Lung (tissue), 12 donors: Measurements from ENCODE around the gene CCR9. TPM values are rescaled to one million over a fixed set of nuclear protein-coding genes. Genes with fewer than 3 reads are reported as not detected.

ENCODE experiments used
- ATAC-seq: fragments of 200-7000 bp; cut with Tn5 transposase; one replicate; pipeline ENCODE4 v1.9.1; 2020; ENCODE audit warnings: moderate number of reproducible peaks; ENCODE audit not compliant: insufficient read depth, low FRiP score
- DNase-seq, 3 donors: peaks; one replicate each; pipeline ENCODE4 v3.0.0-alpha.2; 2013 to 2017
- H3K27ac ChIP-seq, 2 donors: one replicate each; pipeline ENCODE4 v1.5.1; 2013; ENCODE audit warnings: mild to moderate bottlenecking in 2 of 2, moderate library complexity in 2 of 2, control low read depth in 1 of 2, inconsistent platforms in 1 of 2, low read depth in 1 of 2, low read length in 1 of 2
- H3K27me3 ChIP-seq, 3 donors: one replicate each; pipeline ENCODE4 v1.5.1; 2013; ENCODE audit warnings: low read length in 2 of 3; ENCODE audit not compliant: control insufficient read depth in 3 of 3, insufficient read depth in 3 of 3
- H3K36me3 ChIP-seq, 4 donors: one replicate each; pipeline ENCODE4 v1.5.1; 2013; ENCODE audit warnings: low read length in 4 of 4, mild to moderate bottlenecking in 1 of 4, moderate library complexity in 1 of 4; ENCODE audit not compliant: control insufficient read depth in 4 of 4, insufficient read depth in 4 of 4
- H3K4me1 ChIP-seq, 5 donors: one replicate each; pipeline ENCODE4 v1.5.1; 2013; ENCODE audit warnings: low read length in 5 of 5, mild to moderate bottlenecking in 2 of 5, moderate library complexity in 1 of 5; ENCODE audit not compliant: control insufficient read depth in 5 of 5, insufficient read depth in 5 of 5
- H3K4me3 ChIP-seq: one replicate; pipeline ENCODE4 v1.5.1; 2013; ENCODE audit warnings: mild to moderate bottlenecking, control low read depth, moderate library complexity
- H3K9ac ChIP-seq, 2 donors: one replicate each; pipeline ENCODE4 v1.5.1; 2013; ENCODE audit warnings: low read length in 2 of 2, control low read depth in 1 of 2; ENCODE audit not compliant: insufficient read depth in 1 of 2
- H3K9me3 ChIP-seq, 4 donors: one replicate each; pipeline ENCODE4 v1.5.1; 2013; ENCODE audit warnings: low read length in 3 of 4, mild to moderate bottlenecking in 1 of 4, moderate library complexity in 1 of 4; ENCODE audit not compliant: control insufficient read depth in 4 of 4, insufficient read depth in 3 of 4
- WGBS, 2 donors: extraction: QIAGEN DNeasy Blood & Tissue Kit; methylation state at CpG; one replicate each; pipeline ENCODE4 v1.1.7; 2013; 5-methylcytosine and 5-hydroxymethylcytosine counted together
- polyA plus RNA-seq, 2 donors: library from polyadenylated mRNA; stranded (reverse); fragments of 200-250 nt; gene quantifications; one replicate each; pipeline ENCODE4 v1.2.1, GENCODE V29; 2013
- total RNA-seq, 2 donors: library from RNA; depleted of rRNA in 1 of 2; stranded (reverse); fragments of >200 nt in 1 of 2; gene quantifications; one replicate each; pipeline ENCODE4 v1.2.1, GENCODE V29; 2014 to 2021
- TF ChIP-seq, protein P1 (sequence below): IDR thresholded peaks from 2 replicates; pipeline ENCODE4 v1.5.1; 2012; ENCODE audit warnings: mild to moderate bottlenecking; ENCODE audit errors: control extremely low read depth, extremely low read depth
- donor health status: control.
- donor health status: control.
- donor health status: Bipolar disorder and iron deficiency.
- donor health status: healthy.
- donor health status: DM: yes; HTN: yes; CAD: no.

Gene CCR9
- total and polyA plus RNA-seq, 4 donors = 0.09 to 0.46 TPM; not detected in 2

DNA sequence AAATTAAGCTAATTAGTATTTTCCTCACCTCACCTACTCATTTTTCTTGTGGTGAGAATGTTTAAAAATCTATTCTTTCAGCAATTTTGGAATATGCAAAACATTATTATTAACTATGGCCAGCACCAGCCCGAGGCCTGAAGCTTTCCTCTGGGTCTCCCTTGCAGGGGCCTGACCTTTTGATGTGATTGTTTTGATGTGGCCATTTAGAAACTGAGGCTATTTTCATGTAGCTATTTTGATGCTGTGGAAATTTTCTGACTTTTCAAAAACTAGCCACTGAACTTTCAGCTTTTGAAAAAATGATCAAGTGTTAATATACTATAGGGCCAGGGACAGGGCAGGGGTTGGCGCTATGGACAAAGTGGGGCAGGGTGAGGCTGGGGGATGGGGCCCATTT, 8.2 kb upstream of the CCR9 start:
- 95 to 96% methylated on average over 2 of the region's 2 CpGs for WGBS, 2 donors
- peaks cover 0 to 5% (median 0%) of the 10 kb centered on the region in 5 donors for H3K4me1 ChIP-seq

GRCh38 chr3:45880725-45881077, 5.6 kb upstream of the CCR9 start:
- Histone ChIP-seq H3K36me3 (no peaks in the 10 kb centered on the region), H3K9ac (no peak overlapping the region), H3K4me1 (peaks cover 0 to 5% (median 0%) of the 10 kb centered on the region in 5 donors), H3K4me3 (no peak overlapping the region), H3K27ac (no peak overlapping the region), H3K27me3 (no peaks in the 10 kb centered on the region), H3K9me3 (no peaks in the 10 kb centered on the region)
- no peak for DNase-seq
- ATAC-seq = no peak
- WGBS, 2 donors = 83 to 86% methylated on average over 3 of the region's 3 CpGs
- TF ChIP-seq, protein P1, sequence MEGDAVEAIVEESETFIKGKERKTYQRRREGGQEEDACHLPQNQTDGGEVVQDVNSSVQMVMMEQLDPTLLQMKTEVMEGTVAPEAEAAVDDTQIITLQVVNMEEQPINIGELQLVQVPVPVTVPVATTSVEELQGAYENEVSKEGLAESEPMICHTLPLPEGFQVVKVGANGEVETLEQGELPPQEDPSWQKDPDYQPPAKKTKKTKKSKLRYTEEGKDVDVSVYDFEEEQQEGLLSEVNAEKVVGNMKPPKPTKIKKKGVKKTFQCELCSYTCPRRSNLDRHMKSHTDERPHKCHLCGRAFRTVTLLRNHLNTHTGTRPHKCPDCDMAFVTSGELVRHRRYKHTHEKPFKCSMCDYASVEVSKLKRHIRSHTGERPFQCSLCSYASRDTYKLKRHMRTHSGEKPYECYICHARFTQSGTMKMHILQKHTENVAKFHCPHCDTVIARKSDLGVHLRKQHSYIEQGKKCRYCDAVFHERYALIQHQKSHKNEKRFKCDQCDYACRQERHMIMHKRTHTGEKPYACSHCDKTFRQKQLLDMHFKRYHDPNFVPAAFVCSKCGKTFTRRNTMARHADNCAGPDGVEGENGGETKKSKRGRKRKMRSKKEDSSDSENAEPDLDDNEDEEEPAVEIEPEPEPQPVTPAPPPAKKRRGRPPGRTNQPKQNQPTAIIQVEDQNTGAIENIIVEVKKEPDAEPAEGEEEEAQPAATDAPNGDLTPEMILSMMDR = no peak

More for the DNA sequence above, 8.2 kb upstream of the CCR9 start:
- ATAC-seq = no peak
- no peak for DNase-seq
- no peaks in the 10 kb centered on the region for H3K9me3 ChIP-seq
- no peak overlapping the region for H3K4me3 ChIP-seq
- no peaks in the 10 kb centered on the region for H3K27me3 ChIP-seq
- TF ChIP-seq, protein P1 = no peak
- no peak overlapping the region for H3K9ac ChIP-seq
- H3K36me3 ChIP-seq = no peaks in the 10 kb centered on the region
- H3K27ac ChIP-seq = no peak overlapping the region

- H3K4me1 ChIP-seq = peaks cover 0 to 5% (median 0%) of the 10 kb centered on the region in 5 donors
- no peaks in the 10 kb centered on the region for H3K27me3 ChIP-seq
- no peak overlapping the region for H3K27ac ChIP-seq
- H3K9me3 ChIP-seq = no peaks in the 10 kb centered on the region
- H3K36me3 ChIP-seq = no peaks in the 10 kb centered on the region
- WGBS, 2 donors = 60 to 74% methylated on average over 8 of the region's 8 CpGs
- ATAC-seq = no peak
- TF ChIP-seq, protein P1 = no peak
- H3K9ac ChIP-seq = no peak overlapping the region
- DNase-seq = no peak
- H3K4me3 ChIP-seq = no peak overlapping the region
Observed at GRCh38 chr3:45881078-45882022, 5.0 kb upstream of the CCR9 start.
